H1 (cell line): ENCODE measurements around the gene P3H3.
"Not testable (repeated sequence)": the region's sequence is repeated elsewhere in the genome, so short reads cannot be mapped to it uniquely, and the experiment has no call there.

Experiments used
- CHD2 ChIP-seq: IDR thresholded peaks from 2 replicates; pipeline ENCODE4 v1.6.1; 2012; ENCODE audit warnings: low read length, improper control_type of control experiment
- GABPA ChIP-seq: IDR thresholded peaks from 2 replicates; pipeline ENCODE4 v1.6.1; 2011; ENCODE audit warnings: mild to moderate bottlenecking, low read length, moderate library complexity, borderline replicate concordance; ENCODE audit not compliant: insufficient read depth
- POLR2A ChIP-seq, 2 experiments: IDR thresholded peaks; 1 replicate in 1 of 2; 2 replicates in 1 of 2; pipeline ENCODE4 v1.6.1; 2011; ENCODE audit warnings: low read depth in 2 of 2, low read length in 2 of 2, mild to moderate bottlenecking in 2 of 2; ENCODE audit errors: control extremely low read depth in 1 of 2
- POLR2AphosphoS5 ChIP-seq: IDR thresholded peaks from 2 replicates; pipeline ENCODE4 v1.6.1; 2011; ENCODE audit warnings: low read depth, low read length
- TF ChIP-seq, protein P1 (sequence below), 3 experiments: IDR thresholded peaks; 1 replicate in 2 of 3; 2 replicates in 1 of 3; pipeline versions ENCODE4 v1.5.1 to v1.6.1; 2011; ENCODE audit warnings: low read length in 3 of 3, mild to moderate bottlenecking in 3 of 3, inconsistent platforms in 2 of 3, low read depth in 1 of 3, moderate library complexity in 1 of 3; ENCODE audit not compliant: insufficient read depth in 1 of 3; ENCODE audit errors: control extremely low read depth in 1 of 3

DNA sequence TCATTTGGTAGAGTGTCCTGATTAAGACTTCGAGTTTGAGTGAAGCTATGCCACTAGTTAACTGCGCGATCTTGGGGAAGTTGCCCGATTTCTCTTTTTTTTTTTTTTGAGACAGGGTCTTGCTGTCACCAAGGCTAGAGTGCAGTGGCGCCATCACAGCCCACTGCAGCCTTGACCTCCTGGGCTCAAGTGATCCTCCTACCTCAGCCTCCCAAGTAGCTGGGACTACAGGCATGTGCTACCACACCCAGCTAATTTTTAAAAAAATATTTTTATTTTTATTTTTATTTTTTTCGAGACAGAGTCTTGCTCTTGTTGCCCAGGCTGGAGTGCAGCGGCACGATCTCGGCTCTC lies 45.8 kb downstream of the P3H3 start:
- not testable (repeated sequence) for TF ChIP-seq GABPA; POLR2AphosphoS5; POLR2A (IDR thresholded peaks at IDR 0.05; ENCODE audit: control extremely low read depth in 1 of 2, low read depth in 2 of 2, low read length in 2 of 2); CHD2
- TF ChIP-seq, protein P1, sequence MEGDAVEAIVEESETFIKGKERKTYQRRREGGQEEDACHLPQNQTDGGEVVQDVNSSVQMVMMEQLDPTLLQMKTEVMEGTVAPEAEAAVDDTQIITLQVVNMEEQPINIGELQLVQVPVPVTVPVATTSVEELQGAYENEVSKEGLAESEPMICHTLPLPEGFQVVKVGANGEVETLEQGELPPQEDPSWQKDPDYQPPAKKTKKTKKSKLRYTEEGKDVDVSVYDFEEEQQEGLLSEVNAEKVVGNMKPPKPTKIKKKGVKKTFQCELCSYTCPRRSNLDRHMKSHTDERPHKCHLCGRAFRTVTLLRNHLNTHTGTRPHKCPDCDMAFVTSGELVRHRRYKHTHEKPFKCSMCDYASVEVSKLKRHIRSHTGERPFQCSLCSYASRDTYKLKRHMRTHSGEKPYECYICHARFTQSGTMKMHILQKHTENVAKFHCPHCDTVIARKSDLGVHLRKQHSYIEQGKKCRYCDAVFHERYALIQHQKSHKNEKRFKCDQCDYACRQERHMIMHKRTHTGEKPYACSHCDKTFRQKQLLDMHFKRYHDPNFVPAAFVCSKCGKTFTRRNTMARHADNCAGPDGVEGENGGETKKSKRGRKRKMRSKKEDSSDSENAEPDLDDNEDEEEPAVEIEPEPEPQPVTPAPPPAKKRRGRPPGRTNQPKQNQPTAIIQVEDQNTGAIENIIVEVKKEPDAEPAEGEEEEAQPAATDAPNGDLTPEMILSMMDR (IDR thresholded peaks at IDR 0.05; ENCODE audit: control extremely low read depth in 1 of 3, insufficient read depth in 1 of 3, low read depth in 1 of 3, low read length in 3 of 3) = not testable (repeated sequence)
